Cardiac ventricle fibroblast (primary cell): ENCODE results near the gene CENPU. TPM values are rescaled to one million over a fixed set of nuclear protein-coding genes. Genes with fewer than 3 reads are reported as not detected.

Experiments
- total RNA-seq: library from RNA; depleted of rRNA; stranded (reverse); fragments of >200 nt; gene quantifications from 2 replicates; pipeline ENCODE4 v1.2.3, GENCODE V29; 2015

CENPU gene
- total RNA-seq: 5.4 and 9.1 TPM in 2 replicates

GRCh38 chr4:184733654-184734524 is at the start of gene CENPU:
Gene CENPU, minus strand, starts transcription at chr4:184734096. Its CDS starts 34 bp downstream, at chr4:184734062.

GRCh38 chr4:184649026-184649970 is 84.6 kb downstream of the CENPU start, which contains the start of the genes CASP3 and PRIMPOL:
Gene CASP3, minus strand, starts transcription at chr4:184649447. Its CDS starts 10,994 bp downstream, at chr4:184638453.
Gene PRIMPOL, plus strand, starts transcription at chr4:184649738. Its CDS starts 7,403 bp downstream, at chr4:184657141.

Other genes with a start within 250 kb of the CENPU start
- 23.4 and 31.1 TPM in 2 replicates for gene CASP3, start 84.6 kb downstream of the CENPU start, total RNA-seq
- gene PRIMPOL, start 84.4 kb downstream of the CENPU start, total RNA-seq: 7.5 and 10.8 TPM in 2 replicates
- 54.8 and 57.8 TPM in 2 replicates for gene ACSL1, start 91.9 kb upstream of the CENPU start, total RNA-seq